ENCODE results near the gene FILIP1L.

DNA sequence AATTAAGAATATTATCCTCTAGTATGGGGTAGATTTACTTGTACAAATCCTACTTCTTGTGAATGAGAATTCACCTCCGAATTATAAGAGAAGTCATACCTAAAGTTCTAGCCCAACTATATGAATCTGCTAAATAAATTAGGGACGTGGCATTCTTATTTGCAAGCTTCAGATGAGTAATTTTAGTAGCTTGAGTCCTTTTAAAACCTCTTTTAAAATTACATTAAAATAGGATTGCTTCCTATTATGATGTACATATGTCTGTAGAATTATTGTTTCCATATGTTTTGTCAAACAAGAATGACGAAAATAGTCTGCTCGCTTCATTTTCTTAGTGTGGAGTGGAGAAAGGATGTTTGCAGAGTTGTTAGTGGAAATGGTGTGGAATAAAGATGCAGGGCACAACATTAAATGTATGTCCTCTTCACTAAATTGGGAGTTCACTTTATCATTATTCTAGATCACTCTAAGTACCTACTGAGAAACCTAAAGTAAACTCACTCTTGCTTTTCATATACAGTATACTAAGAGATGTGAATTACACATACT, 237.2 kb downstream of the FILIP1L start:
- TF ChIP-seq EZH2 (IDR thresholded peaks at IDR 0.05) (no peak), EZH2phosphoT487 (IDR thresholded peaks at IDR 0.05) (no peak)
- TF ChIP-seq, protein P1, sequence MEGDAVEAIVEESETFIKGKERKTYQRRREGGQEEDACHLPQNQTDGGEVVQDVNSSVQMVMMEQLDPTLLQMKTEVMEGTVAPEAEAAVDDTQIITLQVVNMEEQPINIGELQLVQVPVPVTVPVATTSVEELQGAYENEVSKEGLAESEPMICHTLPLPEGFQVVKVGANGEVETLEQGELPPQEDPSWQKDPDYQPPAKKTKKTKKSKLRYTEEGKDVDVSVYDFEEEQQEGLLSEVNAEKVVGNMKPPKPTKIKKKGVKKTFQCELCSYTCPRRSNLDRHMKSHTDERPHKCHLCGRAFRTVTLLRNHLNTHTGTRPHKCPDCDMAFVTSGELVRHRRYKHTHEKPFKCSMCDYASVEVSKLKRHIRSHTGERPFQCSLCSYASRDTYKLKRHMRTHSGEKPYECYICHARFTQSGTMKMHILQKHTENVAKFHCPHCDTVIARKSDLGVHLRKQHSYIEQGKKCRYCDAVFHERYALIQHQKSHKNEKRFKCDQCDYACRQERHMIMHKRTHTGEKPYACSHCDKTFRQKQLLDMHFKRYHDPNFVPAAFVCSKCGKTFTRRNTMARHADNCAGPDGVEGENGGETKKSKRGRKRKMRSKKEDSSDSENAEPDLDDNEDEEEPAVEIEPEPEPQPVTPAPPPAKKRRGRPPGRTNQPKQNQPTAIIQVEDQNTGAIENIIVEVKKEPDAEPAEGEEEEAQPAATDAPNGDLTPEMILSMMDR (IDR thresholded peaks at IDR 0.05), result no peak
